Measurements from ENCODE around the gene SLC6A18.

SLC6A18 gene

DNA sequence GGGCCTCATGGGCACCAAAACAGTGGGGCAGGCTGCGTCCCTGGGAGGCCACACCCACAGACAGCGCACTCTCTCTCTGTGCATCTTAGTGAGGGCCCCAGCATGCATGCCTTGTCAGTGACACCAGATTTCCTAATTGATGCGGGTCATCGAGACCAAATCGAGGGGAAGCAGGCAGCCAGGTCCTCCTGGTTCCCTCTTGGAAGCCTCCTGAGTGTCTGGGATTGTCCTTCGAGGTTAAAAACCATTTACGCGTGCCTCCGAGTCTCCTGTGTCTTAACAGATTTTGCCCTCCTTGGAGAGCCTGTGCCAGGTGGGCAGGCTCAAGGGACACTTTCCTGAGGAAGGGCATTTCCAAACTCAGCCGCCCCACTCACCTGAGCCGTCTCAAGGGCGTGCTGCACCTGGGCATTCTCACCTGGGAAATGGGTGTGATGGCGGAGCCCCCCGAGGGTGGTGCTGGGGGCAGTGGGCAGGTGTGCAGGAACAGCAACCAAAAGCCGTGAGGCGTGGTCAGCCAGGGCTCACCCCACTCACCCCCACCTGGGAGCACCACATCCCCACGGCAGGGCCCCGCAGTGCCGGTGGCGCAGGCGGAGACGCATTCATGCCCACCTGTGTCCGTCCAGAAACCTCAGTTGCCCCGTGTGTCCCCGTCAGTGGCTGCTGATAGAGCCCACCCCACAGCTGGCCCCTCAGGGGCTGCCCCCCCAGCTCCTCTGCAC lies 21.1 kb upstream of the SLC6A18 start:
- no peak for DNase-seq

GRCh38 chr5:1204693-1205242 lies 20.4 kb upstream of the SLC6A18 start:
- DNase-seq = no peak

- no peak for DNase-seq
Measured at GRCh38 chr5:1205255-1206180, 19.7 kb upstream of the SLC6A18 start.

DNA sequence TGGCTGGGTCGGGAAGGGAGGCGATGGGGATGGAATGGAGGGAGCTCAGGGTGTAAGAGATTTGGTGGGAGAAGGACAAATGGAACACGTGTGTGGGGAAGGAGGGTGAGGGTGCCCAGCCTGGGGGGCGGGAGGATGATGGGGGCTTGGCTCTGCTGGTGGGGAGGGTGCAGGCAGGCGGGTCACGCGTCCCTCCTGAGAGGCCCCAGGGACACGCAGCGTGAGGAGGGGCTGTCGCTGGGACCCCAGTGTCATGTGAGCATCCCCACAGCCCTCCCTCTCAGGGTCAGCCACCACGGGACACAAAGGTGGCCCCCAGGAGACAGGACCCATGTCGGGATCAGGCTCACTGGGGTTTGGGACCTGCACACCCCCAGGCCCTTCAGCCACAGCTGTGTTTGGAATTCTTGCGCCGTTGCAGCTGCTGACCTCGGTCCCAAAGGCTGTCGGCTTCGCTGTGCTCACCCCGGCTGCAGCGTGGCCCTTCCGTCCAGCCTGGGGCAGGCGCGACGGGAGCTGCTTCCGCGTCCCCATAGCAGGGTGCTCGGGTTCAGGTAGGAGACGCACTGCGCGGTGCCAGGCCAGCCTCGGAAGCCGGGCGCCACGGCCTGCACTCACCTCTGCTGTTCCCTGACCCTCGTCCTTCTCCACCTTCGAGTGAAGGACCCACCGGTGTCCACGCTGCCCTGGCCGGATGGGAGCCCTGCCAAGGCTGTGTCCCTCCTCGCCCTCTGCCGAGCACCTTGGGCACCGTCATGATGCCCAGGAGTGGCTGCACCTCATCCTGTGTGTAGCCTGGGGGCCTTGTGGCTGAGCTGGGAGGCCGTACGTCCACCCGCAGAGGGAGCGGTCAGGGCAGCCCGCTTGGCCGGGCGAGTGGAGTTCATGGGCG lies 18.4 kb upstream of the SLC6A18 start:
- no peak for DNase-seq

DNA sequence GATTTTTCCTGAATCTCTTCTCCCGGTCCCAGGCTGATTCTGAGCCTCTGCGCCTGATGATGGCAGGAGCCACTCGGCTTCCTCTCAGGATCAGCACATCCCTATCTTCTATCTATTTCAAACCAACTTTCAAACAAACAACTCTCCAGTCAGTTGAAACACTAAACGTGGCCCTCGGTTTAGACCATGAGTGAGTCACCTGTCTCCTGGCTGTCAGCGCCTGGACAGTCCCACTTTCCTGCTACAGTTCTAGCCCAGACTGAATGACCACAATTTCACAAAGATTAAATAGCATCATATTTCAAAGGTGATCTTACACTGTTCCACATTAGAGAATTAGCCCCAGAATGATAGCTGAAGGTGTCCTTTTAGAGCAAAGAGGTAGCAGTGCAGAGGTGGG lies 17.6 kb upstream of the SLC6A18 start:
- DNase-seq = no peak

DNA sequence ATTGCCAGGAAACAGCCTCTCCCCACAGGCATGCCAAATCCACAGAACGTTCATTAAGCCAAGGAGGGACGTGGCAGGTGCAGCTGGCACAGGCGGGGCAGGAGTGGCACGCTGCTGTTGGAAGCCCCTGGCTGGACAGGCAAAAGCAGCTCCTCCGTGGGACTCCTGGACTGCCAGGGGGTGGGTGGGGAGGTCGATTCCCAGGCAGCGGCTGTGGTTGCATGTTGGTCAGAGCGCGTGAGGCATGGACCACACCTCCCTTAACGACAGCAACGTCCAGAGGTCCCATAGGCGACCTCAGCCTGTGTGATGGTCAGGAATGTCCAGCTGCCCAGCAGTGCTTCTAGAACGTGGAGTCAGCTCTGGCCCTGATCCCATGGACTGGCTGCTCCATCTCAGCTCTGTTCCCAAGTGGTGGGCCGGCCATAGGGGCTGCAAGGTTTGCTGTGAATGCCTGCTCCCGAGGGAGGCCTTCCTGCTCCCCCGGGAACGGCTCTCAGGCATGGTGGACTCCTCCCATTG lies 16.9 kb upstream of the SLC6A18 start:
- no peak for DNase-seq

- no peak for DNase-seq
Measured at GRCh38 chr5:1208743-1209488, 16.3 kb upstream of the SLC6A18 start.

GRCh38 chr5:1209489-1209852 lies 15.7 kb upstream of the SLC6A18 start:
- DNase-seq = no peak

GRCh38 chr5:1209896-1210776 lies 15.0 kb upstream of the SLC6A18 start:
- no peak for DNase-seq

DNA sequence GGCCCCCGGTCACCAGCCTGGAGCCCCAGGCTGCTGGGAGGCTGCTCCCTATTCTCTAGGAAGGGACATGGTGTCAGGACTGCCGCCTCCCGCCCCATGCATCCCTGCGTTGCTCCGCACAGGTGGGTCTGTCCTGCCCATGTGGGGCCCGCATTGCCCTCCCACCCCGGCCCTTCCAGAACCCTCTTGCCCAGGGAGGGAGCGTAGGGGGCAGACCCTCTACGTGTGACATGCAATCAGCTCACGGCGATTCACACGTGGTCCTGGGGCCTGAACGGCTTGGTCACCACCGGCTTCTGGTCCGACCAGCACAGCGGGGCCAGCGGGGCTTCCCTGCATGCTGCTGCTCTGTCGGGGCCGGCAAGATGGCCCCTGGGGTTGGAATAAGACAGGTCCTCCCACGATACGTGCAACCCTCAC lies 14.3 kb upstream of the SLC6A18 start:
- DNase-seq = no peak

DNA sequence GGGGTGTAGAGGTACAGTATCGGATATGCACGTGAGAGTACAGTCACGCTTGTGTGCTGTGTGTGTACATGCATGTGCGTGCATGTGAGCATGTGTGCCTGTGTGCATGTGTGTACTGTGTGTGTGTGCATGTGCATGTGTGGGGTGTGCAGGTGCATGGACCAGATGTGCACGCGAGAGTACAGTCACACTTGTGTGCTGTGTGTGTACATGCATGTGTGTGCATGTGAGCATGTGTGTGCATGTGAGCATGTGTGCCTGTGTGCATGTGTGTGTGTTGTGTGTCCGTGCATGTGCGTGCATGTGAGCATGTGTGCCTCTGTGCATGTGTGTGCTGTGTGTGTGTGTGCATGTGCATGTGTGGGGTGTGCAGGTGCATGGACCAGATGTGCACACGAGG lies 13.5 kb upstream of the SLC6A18 start:
- DNase-seq = no peak

DNA sequence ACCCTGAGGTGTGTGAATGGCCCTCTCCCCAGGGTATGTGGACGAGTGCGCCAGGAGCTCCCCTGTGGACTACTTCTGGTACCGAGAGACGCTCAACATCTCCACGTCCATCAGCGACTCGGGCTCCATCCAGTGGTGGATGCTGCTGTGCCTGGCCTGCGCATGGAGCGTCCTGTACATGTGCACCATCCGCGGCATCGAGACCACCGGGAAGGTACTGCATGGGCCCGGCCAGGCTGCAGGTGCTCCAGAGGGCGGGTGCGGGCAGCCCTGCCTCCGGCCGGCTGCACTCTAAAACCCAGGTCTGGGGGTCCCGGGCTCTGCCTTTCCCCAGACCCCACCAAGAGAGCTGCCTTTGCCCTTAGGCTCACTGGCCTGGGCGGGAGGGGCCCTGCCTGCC lies 12.9 kb upstream of the SLC6A18 start:
- DNase-seq = no peak

DNA sequence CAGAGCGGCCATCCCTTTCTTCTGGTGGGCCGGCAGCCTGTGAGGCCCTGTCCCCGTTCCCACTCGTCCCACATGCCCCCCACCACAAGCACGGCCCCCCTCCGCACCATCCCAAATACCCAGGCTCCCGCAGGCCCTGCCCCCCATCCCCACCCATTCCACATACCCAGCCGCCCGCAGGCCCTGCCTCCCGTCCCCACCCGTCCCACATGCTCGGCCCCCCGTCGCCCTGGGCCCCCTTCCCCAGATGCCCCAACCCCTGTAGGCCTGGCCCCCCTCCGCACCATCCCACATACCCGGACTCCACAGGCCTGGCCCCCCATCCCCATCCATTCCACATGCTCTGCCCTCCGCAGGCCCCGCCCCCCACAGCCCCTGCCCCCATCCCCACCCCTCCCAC lies 12.3 kb upstream of the SLC6A18 start:
- no peak for DNase-seq

DNA sequence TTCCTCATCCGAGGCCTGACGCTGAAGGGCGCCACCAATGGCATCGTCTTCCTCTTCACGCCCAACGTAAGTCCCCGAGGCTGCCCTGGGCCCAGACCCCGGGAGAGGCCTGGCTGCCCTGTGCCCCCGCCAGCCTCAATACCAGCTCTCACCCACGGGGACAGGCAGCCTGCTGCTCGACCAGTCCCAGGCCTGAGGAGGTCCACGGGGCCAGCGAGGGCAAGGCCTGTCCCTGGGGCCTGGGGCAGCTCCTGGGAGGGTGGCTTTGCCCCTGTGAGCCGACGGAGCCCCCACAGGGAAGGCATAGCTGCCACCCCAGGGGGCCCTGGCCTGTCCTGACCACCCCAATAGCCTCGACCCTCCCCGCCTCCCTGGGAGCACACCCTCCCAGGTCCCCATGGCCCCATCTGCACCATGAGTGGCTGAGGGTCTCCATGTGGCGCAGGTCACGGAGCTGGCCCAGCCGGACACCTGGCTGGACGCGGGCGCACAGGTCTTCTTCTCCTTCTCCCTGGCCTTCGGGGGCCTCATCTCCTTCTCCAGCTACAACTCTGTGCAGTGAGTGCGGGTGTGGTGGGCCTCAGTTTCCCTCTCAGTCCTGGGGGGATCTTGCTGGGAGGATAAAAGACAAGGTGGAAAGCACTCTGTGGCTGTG lies 11.5 kb upstream of the SLC6A18 start:
- no peak for DNase-seq

DNA sequence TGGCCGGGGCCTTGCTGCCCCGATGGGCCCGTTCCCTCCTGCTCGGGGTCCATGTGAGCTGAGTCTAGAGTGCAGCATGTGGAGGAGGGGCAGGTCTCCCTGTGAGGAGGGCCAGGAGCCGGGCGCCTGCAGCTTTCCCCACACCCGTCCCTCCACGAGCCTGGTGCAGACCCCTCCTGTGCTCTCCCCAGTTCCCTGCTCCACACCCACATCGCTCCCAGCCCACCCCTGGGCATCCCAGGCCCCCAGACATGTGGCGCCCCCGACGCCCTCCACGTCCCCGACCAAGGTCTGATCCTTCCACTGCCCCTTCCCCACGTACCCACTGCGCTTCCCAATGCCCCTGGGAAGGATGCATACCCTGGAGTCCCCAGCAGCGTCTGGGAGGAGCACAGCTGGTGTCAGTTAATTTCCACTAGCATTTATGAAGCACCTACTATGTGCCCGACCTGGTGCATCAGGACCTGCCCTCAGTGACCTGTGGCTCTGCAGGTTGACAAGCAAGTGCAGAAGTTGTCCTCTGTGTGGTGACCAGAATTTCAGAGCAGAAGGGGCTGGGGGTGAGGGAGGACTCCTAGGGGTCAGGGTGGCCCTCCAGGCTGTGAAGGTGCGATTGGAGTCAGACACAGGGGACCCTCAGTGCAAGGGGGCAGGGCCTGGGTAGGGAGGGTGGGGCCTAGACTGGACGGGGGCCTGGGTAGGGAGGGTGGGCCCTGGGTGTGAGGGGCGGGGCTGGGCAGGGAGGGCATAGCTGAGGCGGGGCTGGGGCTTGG lies 10.8 kb upstream of the SLC6A18 start:
- no peak for DNase-seq

DNA sequence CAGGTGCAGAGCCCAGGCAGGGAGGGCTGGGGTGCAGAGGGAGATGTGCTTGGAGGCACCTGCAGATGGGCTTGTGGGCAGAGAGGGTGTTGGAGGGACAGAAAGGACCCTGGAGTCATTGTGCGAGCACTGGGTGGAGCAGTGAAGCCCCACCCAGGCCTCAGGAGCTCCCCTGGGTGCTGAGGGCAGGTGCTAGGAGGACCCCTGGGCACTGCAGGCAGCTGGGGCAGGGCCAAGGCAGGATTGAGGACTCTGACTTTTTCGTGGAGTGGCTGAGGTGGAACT lies 10.3 kb upstream of the SLC6A18 start:
- DNase-seq = no peak

DNA sequence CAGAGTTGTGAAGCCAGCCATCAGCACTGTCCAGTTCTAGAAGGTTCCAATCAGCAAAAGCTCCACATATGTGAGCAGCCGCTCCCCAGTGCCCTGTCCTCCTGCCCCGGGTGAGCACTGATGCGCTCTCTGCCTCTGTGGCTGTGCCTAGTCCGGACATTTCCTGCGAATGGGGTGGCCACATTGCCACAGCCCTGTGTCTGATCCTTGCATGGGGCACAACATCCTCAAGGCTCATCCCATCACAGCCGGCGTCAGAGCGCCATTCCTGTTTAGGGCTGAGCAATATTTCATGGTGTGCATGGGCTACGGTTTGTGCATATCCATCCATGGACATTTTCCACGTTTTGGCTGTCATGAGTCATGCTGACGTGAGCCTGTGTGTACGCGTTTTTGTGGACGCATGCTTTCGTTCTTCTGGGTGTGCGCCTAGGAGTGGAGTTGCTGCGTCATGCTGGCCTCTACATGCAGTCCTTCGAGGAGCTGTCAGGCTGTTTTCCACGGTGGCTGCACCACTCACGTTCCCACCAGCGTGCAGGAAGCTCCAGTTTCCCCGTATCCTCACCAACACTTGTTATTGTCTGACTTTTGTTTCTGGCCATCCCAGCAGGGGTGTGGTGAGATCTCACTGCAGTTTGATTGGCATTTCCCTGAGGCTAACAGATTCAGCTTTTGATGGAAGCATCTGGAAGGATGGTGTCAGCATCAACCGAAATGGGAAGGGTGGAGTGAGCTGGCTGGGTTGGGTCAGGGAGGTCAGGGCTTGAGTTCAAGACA lies 9.7 kb upstream of the SLC6A18 start:
- DNase-seq = no peak

DNA sequence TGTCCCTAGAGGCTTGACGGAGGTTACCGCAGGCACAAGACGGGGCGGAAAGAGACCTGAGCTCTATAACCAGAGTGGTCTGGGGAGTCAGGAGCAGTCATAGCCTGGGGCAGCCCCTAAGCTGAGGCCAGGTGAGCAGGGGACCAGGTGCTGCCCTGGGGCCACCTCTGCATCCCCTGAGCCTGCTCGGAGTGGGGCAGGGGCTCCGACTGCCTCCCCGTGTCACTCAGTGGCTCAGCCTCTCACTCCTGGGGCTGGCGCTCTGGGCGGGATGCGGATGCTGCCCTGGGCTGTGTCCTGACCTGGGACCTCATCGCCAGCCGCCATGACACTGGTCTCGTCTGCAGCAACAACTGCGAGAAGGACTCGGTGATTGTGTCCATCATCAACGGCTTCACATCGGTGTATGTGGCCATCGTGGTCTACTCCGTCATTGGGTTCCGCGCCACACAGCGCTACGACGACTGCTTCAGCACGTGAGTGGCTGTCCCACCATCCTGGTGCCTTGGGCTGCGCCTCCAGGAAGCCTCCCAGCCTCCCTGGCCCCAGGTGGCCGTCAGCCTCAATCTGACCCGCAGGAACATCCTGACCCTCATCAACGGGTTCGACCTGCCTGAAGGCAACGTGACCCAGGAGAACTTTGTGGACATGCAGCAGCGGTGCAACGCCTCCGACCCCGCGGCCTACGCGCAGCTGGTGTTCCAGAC lies 8.8 kb upstream of the SLC6A18 start:
- no peak for DNase-seq

Data from stimulated activated CD4-positive, alpha-beta T cell treated with anti-CD3 and anti-CD28 coated beads, Interleukin-4, amount 100 ng/mL, for 4 hours (primary cell).